ENCODE data around the gene C3orf20. TPM values are rescaled to one million over a fixed set of nuclear protein-coding genes. Genes with fewer than 3 reads are reported as not detected.

The C3orf20 gene
- polyA plus RNA-seq, 10 donors, result 0.12 to 0.24 (median 0.18) TPM; not detected in 1

- DNase-seq, result no peak
Observed at GRCh38 chr3:14774431-14774830, 99.5 kb downstream of the C3orf20 start.

GRCh38 chr3:14775011-14775410 is 100.1 kb downstream of the C3orf20 start:
- no peak for DNase-seq

- no peak for DNase-seq
Observed at GRCh38 chr3:14775563-14775962, 100.6 kb downstream of the C3orf20 start.

GRCh38 chr3:14779069-14779685 is 104.2 kb downstream of the C3orf20 start:
- DNase-seq, result no peak

- DNase-seq, result peak in 1 of 3 donors; percentile 41
Observed at GRCh38 chr3:14780927-14781507, 106.1 kb downstream of the C3orf20 start.

- no peak for DNase-seq
Observed at GRCh38 chr3:14783480-14784086, 108.6 kb downstream of the C3orf20 start.

- no peak for DNase-seq
Observed at GRCh38 chr3:14784087-14784681, 109.2 kb downstream of the C3orf20 start.

GRCh38 chr3:14785207-14786155 is 110.5 kb downstream of the C3orf20 start:
- no peak for DNase-seq

- no peak for DNase-seq
Observed at GRCh38 chr3:14786369-14786768, 111.4 kb downstream of the C3orf20 start.

- DNase-seq, result no peak
Observed at GRCh38 chr3:14787630-14788029, 112.7 kb downstream of the C3orf20 start.

- no peak for DNase-seq
Observed at GRCh38 chr3:14788644-14789043, 113.7 kb downstream of the C3orf20 start.

GRCh38 chr3:14789221-14789620 is 114.3 kb downstream of the C3orf20 start:
- DNase-seq, result no peak

- no peak for DNase-seq
Observed at GRCh38 chr3:14789640-14790285, 114.8 kb downstream of the C3orf20 start.

- peak in 2 of 3 donors; percentile 68 to 82 for DNase-seq
Observed at GRCh38 chr3:14791343-14791945, 116.5 kb downstream of the C3orf20 start.

- no peak for DNase-seq
Observed at GRCh38 chr3:14792691-14793121, 117.8 kb downstream of the C3orf20 start.

GRCh38 chr3:14793126-14793857 is 118.4 kb downstream of the C3orf20 start:
- DNase-seq, result peak in 2 of 3 donors; percentile 68 to 69

GRCh38 chr3:14793858-14794234 is 118.9 kb downstream of the C3orf20 start:
- no peak for DNase-seq

- DNase-seq, result no peak
Observed at GRCh38 chr3:14794435-14794834, 119.5 kb downstream of the C3orf20 start.

- no peak for DNase-seq
Observed at GRCh38 chr3:14795996-14796395, 121.1 kb downstream of the C3orf20 start.

Measured in muscle of back (tissue), 11 donors.